Right ventricle myocardium superior (tissue), 1 donor: ENCODE measurements around the gene FGR. TPM values are rescaled to one million over a fixed set of nuclear protein-coding genes. Genes with fewer than 3 reads are reported as not detected.

ENCODE experiments used
- ATAC-seq: fragments of 200-7000 bp; cut with Tn5 transposase; one replicate; pipeline ENCODE4 v1.9.1; 2020; ENCODE audit warnings: mild to moderate bottlenecking; ENCODE audit not compliant: poor library complexity
- DNase-seq: peaks from one replicate; pipeline ENCODE4 v3.0.0-alpha.2; 2020
- intact Hi-C: fragments of 100-400 bp; cut with DNase I; formaldehyde crosslinking; loops from one replicate; pipeline ENCODE4 v1.11.2; 2022
- total RNA-seq: library from RNA; stranded (reverse); fragmentation: NEBNext Ultra II Directional; extraction: Animal tissue kit (Norgen Biotek cat#: 25700); gene quantifications from one replicate; pipeline ENCODE4 v1.2.1, GENCODE V29; 2021
- donor health status: DM: no; HTN: yes; CAD: no; lungs with severe emphysema.

Gene FGR
- total RNA-seq, 1 donor from 2014 or later: 3.7 TPM

- intact Hi-C loops: no loop called here
- ATAC-seq (peak; percentile 67), DNase-seq (peak; percentile 67)
Observed at GRCh38 chr1:27581823-27582243, 53.2 kb downstream of the FGR start.

- ATAC-seq: no peak
- DNase-seq: peak; percentile 49
- intact Hi-C loops: no loop called here
Observed at GRCh38 chr1:27577504-27578188, 57.3 kb downstream of the FGR start.

GRCh38 chr1:27576806-27577227, 58.2 kb downstream of the FGR start:
- intact Hi-C loops: no loop called here
- DNase-seq (peak; percentile 52), ATAC-seq (no peak)

GRCh38 chr1:27575840-27576331, 59.1 kb downstream of the FGR start:
- DNase-seq (peak; percentile 88), ATAC-seq (peak; percentile 81)
- intact Hi-C loops: no loop called here

GRCh38 chr1:27574871-27575831, 59.8 kb downstream of the FGR start:
- DNase-seq (peak; percentile 87), ATAC-seq (peak; percentile 68)
- intact Hi-C loops: no loop called here

- intact Hi-C loops: no loop called here
- DNase-seq (no peak), ATAC-seq (no peak)
Observed at GRCh38 chr1:27574001-27574781, 60.8 kb downstream of the FGR start.

GRCh38 chr1:27572679-27573426, 62.1 kb downstream of the FGR start:
- ATAC-seq: no peak
- intact Hi-C loops: loop anchor here (2.0 kb wide), 1 partner anchor 30 kb away; no protein-coding TSS in a partner anchor
- DNase-seq: peak; percentile 58

GRCh38 chr1:27572019-27572678, 62.8 kb downstream of the FGR start:
- no peak for ATAC-seq
- intact Hi-C loops: loop anchor here (2.0 kb wide), 1 partner anchor 31 kb away; no protein-coding TSS in a partner anchor
- DNase-seq: peak; percentile 37

- no peak for ATAC-seq
- intact Hi-C loops: loop anchor here (2.0 kb wide), 1 partner anchor 31 kb away; no protein-coding TSS in a partner anchor
- DNase-seq: peak; percentile 55
Observed at GRCh38 chr1:27571439-27572018, 63.5 kb downstream of the FGR start.

- DNase-seq (peak; percentile 27), ATAC-seq (no peak)
- intact Hi-C loops: no loop called here
Observed at GRCh38 chr1:27570784-27571183, 64.2 kb downstream of the FGR start.

GRCh38 chr1:27570356-27570755, 64.6 kb downstream of the FGR start:
- intact Hi-C loops: no loop called here
- DNase-seq: peak; percentile 44
- no peak for ATAC-seq

GRCh38 chr1:27569506-27570291, 65.3 kb downstream of the FGR start:
- intact Hi-C loops: no loop called here
- no peak for ATAC-seq
- peak; percentile 34 for DNase-seq

- peak; percentile 0 for ATAC-seq
- intact Hi-C loops: no loop called here
- DNase-seq: peak; percentile 55
Observed at GRCh38 chr1:27569088-27569460, 65.9 kb downstream of the FGR start.

- ATAC-seq: peak; percentile 82
- intact Hi-C loops: no loop called here
- peak; percentile 97 for DNase-seq
Observed at GRCh38 chr1:27568300-27569087, 66.5 kb downstream of the FGR start.

- DNase-seq: no peak
- no peak for ATAC-seq
- intact Hi-C loops: no loop called here
Observed at GRCh38 chr1:27567971-27568299, 67.0 kb downstream of the FGR start.

GRCh38 chr1:27567146-27567526, 67.8 kb downstream of the FGR start:
- DNase-seq (peak; percentile 28), ATAC-seq (no peak)
- intact Hi-C loops: no loop called here
